Gastrocnemius medialis (tissue), 4 donors: ENCODE results near the gene DRC7.

ENCODE experiments used
- CTCF ChIP-seq, 5 experiments: fragments of 450-650 bp in 3 of 5; fragments of 200-600 bp in 2 of 5; sonication (generic) in 2 of 5; IDR thresholded peaks in 4 of 5; conservative IDR thresholded peaks in 1 of 5; 1 replicate in 4 of 5; 2 replicates in 1 of 5; pipeline ENCODE4 v1.5.1; 2016 to 2019; ENCODE audit warnings: antibody characterized with exemption in 5 of 5, mild to moderate bottlenecking in 3 of 5, moderate library complexity in 3 of 5
- POLR2A ChIP-seq, 2 donors: fragments of 450-650 bp; IDR thresholded peaks; one replicate each; pipeline ENCODE4 v1.6.1; 2017; ENCODE audit warnings: antibody characterized with exemption in 2 of 2, mild to moderate bottlenecking in 2 of 2, moderate library complexity in 2 of 2

GRCh38 chr16:57663917-57664661 lies 30.5 kb upstream of the DRC7 start:
- TF ChIP-seq CTCF (IDR thresholded peaks at IDR 0.05 in 4 of 5, conservative IDR thresholded peaks at IDR 0.05 in 1 of 5) (no peak), POLR2A (IDR thresholded peaks at IDR 0.05) (no peak)
